BLaER1 treated with 17β-estradiol and CSF1 and Interleukin-3, amounts not matched to agents 10 nM and 100 nM (cell line): ENCODE results near the gene SLC13A3.

Experiments
- H3K27ac ChIP-seq, 11 experiments: shearing (Covaris generic); formaldehyde crosslinking; 2 replicates each; pipeline ENCODE4 v1.8.1; 2022
- H3K27me3 ChIP-seq, 11 experiments: shearing (Covaris generic); formaldehyde crosslinking; 2 replicates each; pipeline ENCODE4 v1.8.1; 2022
- H3K36me3 ChIP-seq, 11 experiments: shearing (Covaris generic); formaldehyde crosslinking; 2 replicates each; pipeline ENCODE4 v1.8.1; 2022
- H3K4me1 ChIP-seq, 10 experiments: shearing (Covaris generic); formaldehyde crosslinking; 2 replicates each; pipeline ENCODE4 v1.8.1; 2022
- H3K4me2 ChIP-seq, 11 experiments: shearing (Covaris generic); formaldehyde crosslinking; 2 replicates each; pipeline ENCODE4 v1.8.1; 2022
- H3K4me3 ChIP-seq, 10 experiments: shearing (Covaris generic); formaldehyde crosslinking; 2 replicates each; pipeline ENCODE4 v1.8.1; 2022
- H3K9ac ChIP-seq, 11 experiments: shearing (Covaris generic); formaldehyde crosslinking; 2 replicates each; pipeline ENCODE4 v1.8.1; 2022
- H3K9me3 ChIP-seq, 11 experiments: shearing (Covaris generic); formaldehyde crosslinking; replicated peaks in 1 of 11; 2 replicates each; pipeline ENCODE4 v1.8.1; 2022
- H4K20me1 ChIP-seq, 11 experiments: shearing (Covaris generic); formaldehyde crosslinking; 2 replicates each; pipeline ENCODE4 v1.8.1; 2022
- Cebpa-rat ChIP-seq, 11 experiments: shearing (Covaris generic); IDR thresholded peaks; 2 replicates each; pipeline ENCODE4 v1.8.1; 2022

The SLC13A3 gene

GRCh38 chr20:46650575-46651090, 626 bp downstream of the SLC13A3 start:
- no peak overlapping the region for H3K4me3 ChIP-seq
- H3K9ac ChIP-seq: no peak overlapping the region
- H3K27ac ChIP-seq: no peak overlapping the region
- no peaks in the 10 kb centered on the region for H3K27me3 ChIP-seq
- no peak overlapping the region for H3K4me2 ChIP-seq
- peaks cover 0 to 8% (median 0%) of the 10 kb centered on the region in 11 experiments; a peak in 1 of 22 replicates for H3K9me3 ChIP-seq
- no peak for TF ChIP-seq Cebpa-rat (IDR thresholded peaks at IDR 0.05)
- no peaks in the 10 kb centered on the region for H3K36me3 ChIP-seq
- peaks cover 0 to 6% (median 0%) of the 10 kb centered on the region in 10 experiments; a peak in 2 of 20 replicates for H3K4me1 ChIP-seq
- no peaks in the 10 kb centered on the region for H4K20me1 ChIP-seq

DNA sequence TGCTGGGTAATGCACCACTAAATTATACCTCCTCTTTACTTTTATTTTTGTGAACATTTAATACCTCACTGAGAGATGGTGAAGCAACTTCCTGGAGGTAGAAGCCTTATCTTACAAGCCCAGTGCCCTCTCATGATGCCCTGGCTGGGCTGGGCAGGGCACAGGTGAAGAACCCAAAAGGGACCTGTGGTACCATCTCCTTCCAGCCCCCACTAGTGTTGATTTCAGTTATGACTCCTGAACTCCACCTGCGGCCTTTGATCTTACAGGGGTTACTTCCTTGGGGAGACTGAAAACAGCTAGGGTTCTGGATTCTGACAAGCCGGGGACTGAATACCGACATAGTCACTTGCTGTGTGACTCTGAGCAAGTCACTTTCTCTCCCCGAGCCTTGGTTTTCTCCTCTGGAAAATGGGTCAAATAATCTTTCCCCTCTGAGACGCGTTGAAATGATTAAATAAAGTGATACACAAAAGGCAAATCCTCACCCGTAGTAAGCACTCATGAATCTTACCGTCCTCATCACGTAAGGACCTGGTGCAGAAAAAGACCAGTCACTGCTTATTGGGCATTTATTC, 1.2 kb downstream of the SLC13A3 start:
- no peak for TF ChIP-seq Cebpa-rat (IDR thresholded peaks at IDR 0.05)
- peaks cover 0 to 8% (median 0%) of the 10 kb centered on the region in 11 experiments; a peak in 1 of 22 replicates for H3K9me3 ChIP-seq
- peaks cover 0 to 6% (median 0%) of the 10 kb centered on the region in 10 experiments; a peak in 2 of 20 replicates for H3K4me1 ChIP-seq
- H3K9ac ChIP-seq: no peak overlapping the region
- no peak overlapping the region for H3K4me2 ChIP-seq
- no peak overlapping the region for H3K4me3 ChIP-seq
- no peaks in the 10 kb centered on the region for H4K20me1 ChIP-seq
- no peaks in the 10 kb centered on the region for H3K27me3 ChIP-seq
- H3K27ac ChIP-seq: no peak overlapping the region
- H3K36me3 ChIP-seq: no peaks in the 10 kb centered on the region

DNA sequence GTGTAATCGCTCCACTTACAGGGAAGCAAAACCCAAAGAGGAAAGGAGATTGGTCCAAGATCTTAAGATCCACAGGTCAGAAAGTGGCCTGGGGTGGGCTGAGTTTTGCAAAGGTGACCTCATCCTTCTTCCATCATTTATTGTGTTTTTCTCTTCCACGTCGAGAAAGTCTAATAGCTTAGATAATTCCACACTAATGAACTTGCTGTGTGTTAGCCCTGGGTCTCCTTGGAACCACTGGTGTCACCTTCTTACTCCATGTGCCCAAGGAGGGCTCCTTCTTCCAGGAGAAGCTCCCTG, 1.7 kb downstream of the SLC13A3 start:
- no peaks in the 10 kb centered on the region for H3K36me3 ChIP-seq
- H3K9me3 ChIP-seq: peaks cover 0 to 8% (median 0%) of the 10 kb centered on the region in 11 experiments; a peak in 1 of 22 replicates
- peaks cover 0 to 6% (median 0%) of the 10 kb centered on the region in 10 experiments; a peak in 2 of 20 replicates for H3K4me1 ChIP-seq
- TF ChIP-seq Cebpa-rat (IDR thresholded peaks at IDR 0.05): no peak
- H3K4me2 ChIP-seq: no peak overlapping the region
- H3K27me3 ChIP-seq: no peaks in the 10 kb centered on the region
- no peak overlapping the region for H3K27ac ChIP-seq
- no peak overlapping the region for H3K4me3 ChIP-seq
- no peak overlapping the region for H3K9ac ChIP-seq
- H4K20me1 ChIP-seq: no peaks in the 10 kb centered on the region

- Histone ChIP-seq H4K20me1 (no peaks in the 10 kb centered on the region), H3K4me2 (no peak overlapping the region), H3K4me1 (peaks cover 0 to 6% (median 0%) of the 10 kb centered on the region in 10 experiments; a peak in 2 of 20 replicates), H3K27ac (no peak overlapping the region), H3K36me3 (no peaks in the 10 kb centered on the region), H3K9me3 (peaks cover 0 to 8% (median 0%) of the 10 kb centered on the region in 11 experiments; a peak in 1 of 22 replicates), H3K27me3 (no peaks in the 10 kb centered on the region), H3K4me3 (no peak overlapping the region), H3K9ac (no peak overlapping the region)
- no peak for TF ChIP-seq Cebpa-rat (IDR thresholded peaks at IDR 0.05)
Measured at GRCh38 chr20:46648903-46649649, 2.2 kb downstream of the SLC13A3 start.

DNA sequence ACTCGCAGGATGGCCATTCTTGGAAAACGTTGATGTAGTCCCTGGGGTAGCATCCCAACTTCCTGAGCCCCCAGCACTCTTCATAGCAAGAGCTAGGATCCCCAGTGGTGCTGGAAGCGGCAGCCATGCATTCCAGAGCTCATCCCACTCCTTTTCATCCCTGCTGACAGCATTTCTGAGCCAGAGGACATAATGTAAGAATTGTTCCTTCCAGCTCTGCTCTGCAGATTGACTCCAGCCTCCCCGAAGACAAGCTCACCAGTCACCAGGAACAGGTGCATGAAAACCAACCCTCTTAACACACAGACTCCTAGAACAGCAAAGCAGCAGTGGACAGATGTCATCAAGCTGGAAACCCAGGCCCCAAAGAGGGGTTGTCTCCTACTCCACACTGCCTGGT, 3.8 kb downstream of the SLC13A3 start:
- H3K4me1 ChIP-seq: peaks cover 0 to 6% (median 0%) of the 10 kb centered on the region in 10 experiments; a peak in 2 of 20 replicates
- no peak overlapping the region for H3K4me3 ChIP-seq
- H3K9me3 ChIP-seq: peaks cover 0 to 8% (median 0%) of the 10 kb centered on the region in 11 experiments; a peak in 1 of 22 replicates
- H3K9ac ChIP-seq: no peak overlapping the region
- TF ChIP-seq Cebpa-rat (IDR thresholded peaks at IDR 0.05): no peak
- H3K36me3 ChIP-seq: no peaks in the 10 kb centered on the region
- H3K27me3 ChIP-seq: no peaks in the 10 kb centered on the region
- no peaks in the 10 kb centered on the region for H4K20me1 ChIP-seq
- no peak overlapping the region for H3K27ac ChIP-seq
- H3K4me2 ChIP-seq: no peak overlapping the region

GRCh38 chr20:46646659-46647380, 4.4 kb downstream of the SLC13A3 start:
- no peak for TF ChIP-seq Cebpa-rat (IDR thresholded peaks at IDR 0.05)
- Histone ChIP-seq H3K9me3 (peaks cover 0 to 7% (median 0%) of the 10 kb centered on the region in 11 experiments; a peak in 1 of 22 replicates), H3K4me2 (no peak overlapping the region), H3K4me3 (no peak overlapping the region), H3K9ac (no peak overlapping the region), H3K27me3 (no peaks in the 10 kb centered on the region), H3K36me3 (no peaks in the 10 kb centered on the region), H3K27ac (no peak overlapping the region), H3K4me1 (peaks cover 0 to 6% (median 0%) of the 10 kb centered on the region in 10 experiments; a peak in 2 of 20 replicates), H4K20me1 (no peaks in the 10 kb centered on the region)

DNA sequence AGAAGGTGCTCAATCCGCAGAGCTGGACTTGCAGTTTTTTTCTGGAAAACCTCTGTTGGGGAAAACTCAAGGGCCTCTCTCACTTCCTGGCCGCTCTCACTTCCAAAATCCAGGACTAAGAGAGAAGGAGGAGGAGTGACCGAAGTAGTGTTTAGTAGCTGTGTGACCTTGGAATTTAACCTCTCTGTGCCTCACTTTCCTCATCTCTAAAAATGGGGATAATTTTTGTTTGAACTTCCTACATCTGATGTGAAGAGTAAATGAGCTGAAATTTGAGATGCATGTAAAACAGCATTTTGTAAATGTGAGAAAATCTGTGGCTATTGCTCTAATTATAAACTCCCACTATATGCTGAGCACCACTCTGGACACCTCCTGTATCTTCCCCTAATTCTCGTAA, 5.1 kb downstream of the SLC13A3 start:
- Histone ChIP-seq H3K27ac (no peak overlapping the region), H3K9me3 (no peaks in the 10 kb centered on the region), H3K4me1 (peaks cover 0 to 7% (median 0%) of the 10 kb centered on the region in 10 experiments; a peak in 3 of 20 replicates), H3K4me2 (no peak overlapping the region), H3K36me3 (no peaks in the 10 kb centered on the region), H3K27me3 (no peaks in the 10 kb centered on the region), H3K9ac (no peak overlapping the region), H4K20me1 (no peaks in the 10 kb centered on the region), H3K4me3 (no peak overlapping the region)
- TF ChIP-seq Cebpa-rat (IDR thresholded peaks at IDR 0.05): no peak

DNA sequence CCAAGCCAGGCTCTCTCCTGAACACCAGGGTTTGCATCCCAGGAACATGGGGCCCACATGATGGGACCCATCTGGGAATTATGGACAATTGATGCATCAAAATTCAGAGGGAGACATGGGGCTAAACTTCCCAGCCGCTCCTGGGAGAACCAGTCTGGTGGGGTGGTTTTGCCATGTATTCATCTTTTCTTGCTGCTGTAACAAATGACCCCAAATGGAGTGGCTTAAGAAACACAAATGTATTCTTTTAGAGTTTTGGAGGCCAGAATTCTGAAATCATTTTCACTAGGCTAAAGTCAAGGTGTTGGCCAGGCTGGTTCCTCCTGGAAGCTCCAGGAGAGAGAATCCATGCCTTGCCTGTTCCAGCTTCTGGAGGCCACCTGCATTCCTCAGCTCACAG, 6.5 kb downstream of the SLC13A3 start:
- H3K27me3 ChIP-seq: no peaks in the 10 kb centered on the region
- H3K9ac ChIP-seq: no peak overlapping the region
- H3K4me1 ChIP-seq: peaks cover 0 to 12% (median 0%) of the 10 kb centered on the region in 10 experiments; a peak in 4 of 20 replicates

DNA sequence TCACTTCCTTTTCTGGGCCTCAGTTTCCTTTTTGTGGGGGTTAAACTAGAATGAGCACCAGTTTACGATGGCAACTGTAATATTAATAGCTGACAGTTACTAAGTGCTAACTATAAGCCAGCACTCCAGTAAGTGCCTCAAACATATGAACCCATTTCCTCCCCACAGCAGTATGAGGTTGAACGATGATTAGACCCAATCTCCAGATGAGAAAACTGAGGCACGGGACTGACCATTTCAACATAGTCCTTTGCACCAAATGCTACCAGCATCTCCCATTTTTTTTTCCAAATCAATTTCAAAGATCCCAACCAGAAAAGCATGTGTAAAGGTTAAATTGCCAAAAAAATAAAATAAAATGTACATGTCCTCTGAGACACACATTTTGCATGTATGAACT, 7.1 kb downstream of the SLC13A3 start:
- Histone ChIP-seq H4K20me1 (no peaks in the 10 kb centered on the region), H3K4me2 (no peak overlapping the region), H3K4me3 (no peak overlapping the region), H3K9me3 (no peaks in the 10 kb centered on the region), H3K4me1 (peaks cover 0 to 7% (median 0%) of the 10 kb centered on the region in 10 experiments; a peak in 3 of 20 replicates), H3K9ac (no peak overlapping the region), H3K36me3 (no peaks in the 10 kb centered on the region), H3K27me3 (no peaks in the 10 kb centered on the region), H3K27ac (no peak overlapping the region)
- TF ChIP-seq Cebpa-rat (IDR thresholded peaks at IDR 0.05): no peak

More for the DNA sequence above, 6.5 kb downstream of the SLC13A3 start:
- Histone ChIP-seq H4K20me1 (no peaks in the 10 kb centered on the region), H3K9me3 (no peaks in the 10 kb centered on the region), H3K27ac (no peak overlapping the region), H3K36me3 (no peaks in the 10 kb centered on the region), H3K4me2 (no peak overlapping the region), H3K4me3 (no peak overlapping the region)
- TF ChIP-seq Cebpa-rat (IDR thresholded peaks at IDR 0.05): no peak
